ENCODE measurements around the gene ACADS.

Gene ACADS

DNA sequence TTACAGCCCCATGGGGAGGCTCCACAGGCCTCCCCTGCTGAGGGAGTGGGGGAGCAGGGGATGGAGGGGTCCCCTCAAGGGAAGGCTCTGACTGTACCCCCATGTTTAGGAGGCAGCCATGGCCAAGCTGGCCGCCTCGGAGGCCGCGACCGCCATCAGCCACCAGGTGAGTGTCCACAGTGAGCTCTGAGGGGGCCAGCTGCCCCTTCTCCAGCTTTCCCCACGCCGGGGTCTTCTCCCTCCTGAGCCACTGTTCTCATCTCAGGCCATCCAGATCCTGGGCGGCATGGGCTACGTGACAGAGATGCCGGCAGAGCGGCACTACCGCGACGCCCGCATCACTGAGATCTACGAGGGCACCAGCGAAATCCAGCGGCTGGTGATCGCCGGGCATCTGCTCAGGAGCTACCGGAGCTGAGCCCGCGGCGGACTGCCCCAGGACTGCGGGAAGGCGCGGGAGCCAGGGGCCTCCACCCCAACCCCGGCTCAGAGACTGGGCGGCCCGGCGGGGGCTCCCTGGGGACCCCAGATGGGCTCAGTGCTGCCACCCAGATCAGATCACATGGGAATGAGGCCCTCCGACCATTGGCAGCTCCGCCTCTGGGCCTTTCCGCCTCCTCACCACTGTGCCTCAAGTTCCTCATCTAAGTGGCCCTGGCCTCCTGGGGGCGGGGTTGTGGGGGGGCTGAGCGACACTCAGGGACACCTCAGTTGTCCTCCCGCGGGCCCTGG lies 13.6 kb downstream of the ACADS start:
- Histone ChIP-seq H4K8ac (ENCODE audit: low read depth, low read length) (no peak overlapping the region), H2BK5ac (ENCODE audit: low read depth, low read length, poor library complexity) (no peak overlapping the region), H3K9ac (ENCODE audit: low read length) (no peak overlapping the region), H2BK12ac (ENCODE audit: low read length) (no peak overlapping the region), H3K9me3 (ENCODE audit: insufficient read depth, low read depth, low read length) (no peaks in the 10 kb centered on the region), H3K18ac (ENCODE audit: low read length) (no peak overlapping the region), H2AFZ (ENCODE audit: insufficient read depth, low read length, poor library complexity) (no peak overlapping the region), H3K4me2 (ENCODE audit: low read length) (no peak overlapping the region), H3K4me1 (ENCODE audit: control insufficient read depth in 1 of 2, insufficient read depth in 2 of 2, low read length in 2 of 2) (no peaks in the 10 kb centered on the region), H3K23ac (ENCODE audit: low read length) (no peak overlapping the region), H2BK120ac (ENCODE audit: insufficient read depth, low read length, poor library complexity) (no peak overlapping the region), H3K14ac (ENCODE audit: low read length) (no peak overlapping the region), H3K36me3 (ENCODE audit: control insufficient read depth in 1 of 2, insufficient read depth in 2 of 2, low read length in 2 of 2) (peaks cover 4 to 6% of the 10 kb centered on the region in 2 experiments), H3K4ac (ENCODE audit: low read depth, low read length) (no peak overlapping the region), H2AK5ac (ENCODE audit: low read length) (no peak overlapping the region), H3K79me2 (ENCODE audit: control insufficient read depth, insufficient read depth, low read length, poor library complexity) (no peaks in the 10 kb centered on the region), H3K79me1 (ENCODE audit: low read length) (no peaks in the 10 kb centered on the region), H4K12ac (ENCODE audit: low read depth, low read length) (no peak overlapping the region), H3K27ac (ENCODE audit: low read depth, low read length) (no peak overlapping the region), H4K91ac (ENCODE audit: low read depth, low read length) (no peak overlapping the region), H3K27me3 (ENCODE audit: insufficient read depth, low read length) (no peaks in the 10 kb centered on the region), H3K4me3 (ENCODE audit: low read depth, low read length) (no peak overlapping the region)
- no CpG with 5 or more reads among the region's 38 CpGs for WGBS (ENCODE audit: extremely low coverage, insufficient coverage, insufficient read length)
- no peak for DNase-seq

- Histone ChIP-seq H2AK5ac (ENCODE audit: low read length) (no peak overlapping the region), H3K79me2 (ENCODE audit: control insufficient read depth, insufficient read depth, low read length, poor library complexity) (no peaks in the 10 kb centered on the region), H3K27ac (ENCODE audit: low read depth, low read length) (no peak overlapping the region), H3K18ac (ENCODE audit: low read length) (no peak overlapping the region), H4K8ac (ENCODE audit: low read depth, low read length) (no peak overlapping the region), H2BK120ac (ENCODE audit: insufficient read depth, low read length, poor library complexity) (no peak overlapping the region), H3K23ac (ENCODE audit: low read length) (no peak overlapping the region), H4K91ac (ENCODE audit: low read depth, low read length) (no peak overlapping the region), H3K14ac (ENCODE audit: low read length) (no peak overlapping the region), H4K12ac (ENCODE audit: low read depth, low read length) (no peak overlapping the region), H3K4me2 (ENCODE audit: low read length) (no peak overlapping the region), H3K9me3 (ENCODE audit: insufficient read depth, low read depth, low read length) (no peaks in the 10 kb centered on the region), H2BK12ac (ENCODE audit: low read length) (no peak overlapping the region), H3K4me1 (ENCODE audit: control insufficient read depth in 1 of 2, insufficient read depth in 2 of 2, low read length in 2 of 2) (no peaks in the 10 kb centered on the region), H3K27me3 (ENCODE audit: insufficient read depth, low read length) (no peaks in the 10 kb centered on the region), H3K79me1 (ENCODE audit: low read length) (no peaks in the 10 kb centered on the region), H3K36me3 (ENCODE audit: control insufficient read depth in 1 of 2, insufficient read depth in 2 of 2, low read length in 2 of 2) (peaks cover 4 to 6% of the 10 kb centered on the region in 2 experiments), H3K4ac (ENCODE audit: low read depth, low read length) (no peak overlapping the region), H3K9ac (ENCODE audit: low read length) (no peak overlapping the region), H3K4me3 (ENCODE audit: low read depth, low read length) (no peak overlapping the region), H2AFZ (ENCODE audit: insufficient read depth, low read length, poor library complexity) (no peak overlapping the region), H2BK5ac (ENCODE audit: low read depth, low read length, poor library complexity) (no peak overlapping the region)
- no CpG with 5 or more reads among the region's 16 CpGs for WGBS (ENCODE audit: extremely low coverage, insufficient coverage, insufficient read length)
- no peak for DNase-seq
Observed at GRCh38 chr12:120739821-120740613, 14.4 kb downstream of the ACADS start.

GRCh38 chr12:120740871-120741270 lies 15.2 kb downstream of the ACADS start:
- Histone ChIP-seq H3K4me1 (ENCODE audit: control insufficient read depth in 1 of 2, insufficient read depth in 2 of 2, low read length in 2 of 2) (no peaks in the 10 kb centered on the region), H3K14ac (ENCODE audit: low read length) (no peak overlapping the region), H3K9me3 (ENCODE audit: insufficient read depth, low read depth, low read length) (no peaks in the 10 kb centered on the region), H3K27me3 (ENCODE audit: insufficient read depth, low read length) (no peaks in the 10 kb centered on the region), H2BK120ac (ENCODE audit: insufficient read depth, low read length, poor library complexity) (no peak overlapping the region), H2BK12ac (ENCODE audit: low read length) (no peak overlapping the region), H3K4me3 (ENCODE audit: low read depth, low read length) (no peak overlapping the region), H3K79me2 (ENCODE audit: control insufficient read depth, insufficient read depth, low read length, poor library complexity) (no peaks in the 10 kb centered on the region), H2AK5ac (ENCODE audit: low read length) (no peak overlapping the region), H3K79me1 (ENCODE audit: low read length) (no peaks in the 10 kb centered on the region), H3K4me2 (ENCODE audit: low read length) (no peak overlapping the region), H2AFZ (ENCODE audit: insufficient read depth, low read length, poor library complexity) (no peak overlapping the region), H3K18ac (ENCODE audit: low read length) (no peak overlapping the region), H3K23ac (ENCODE audit: low read length) (no peak overlapping the region), H3K27ac (ENCODE audit: low read depth, low read length) (no peak overlapping the region), H4K8ac (ENCODE audit: low read depth, low read length) (no peak overlapping the region), H2BK5ac (ENCODE audit: low read depth, low read length, poor library complexity) (no peak overlapping the region), H4K91ac (ENCODE audit: low read depth, low read length) (no peak overlapping the region), H3K9ac (ENCODE audit: low read length) (no peak overlapping the region), H3K4ac (ENCODE audit: low read depth, low read length) (no peak overlapping the region), H3K36me3 (ENCODE audit: control insufficient read depth in 1 of 2, insufficient read depth in 2 of 2, low read length in 2 of 2) (peaks cover 4 to 6% of the 10 kb centered on the region in 2 experiments), H4K12ac (ENCODE audit: low read depth, low read length) (no peak overlapping the region)
- no peak for DNase-seq
- WGBS (ENCODE audit: extremely low coverage, insufficient coverage, insufficient read length), result no CpG with 5 or more reads among the region's 15 CpGs

- H3K27ac ChIP-seq (ENCODE audit: low read depth, low read length), result no peak overlapping the region
- H3K4me2 ChIP-seq (ENCODE audit: low read length), result no peak overlapping the region
- no peak overlapping the region for H4K8ac ChIP-seq (ENCODE audit: low read depth, low read length)
- H2BK5ac ChIP-seq (ENCODE audit: low read depth, low read length, poor library complexity), result no peak overlapping the region
- H4K91ac ChIP-seq (ENCODE audit: low read depth, low read length), result no peak overlapping the region
- H3K4ac ChIP-seq (ENCODE audit: low read depth, low read length), result no peak overlapping the region
- H3K79me2 ChIP-seq (ENCODE audit: control insufficient read depth, insufficient read depth, low read length, poor library complexity), result no peaks in the 10 kb centered on the region
- DNase-seq, result no peak
- H4K12ac ChIP-seq (ENCODE audit: low read depth, low read length), result no peak overlapping the region
- no peak overlapping the region for H2BK12ac ChIP-seq (ENCODE audit: low read length)
- no peaks in the 10 kb centered on the region for H3K9me3 ChIP-seq (ENCODE audit: insufficient read depth, low read depth, low read length)
- no peak overlapping the region for H3K14ac ChIP-seq (ENCODE audit: low read length)
- no CpG with 5 or more reads among the region's 33 CpGs for WGBS (ENCODE audit: extremely low coverage, insufficient coverage, insufficient read length)
- H3K4me3 ChIP-seq (ENCODE audit: low read depth, low read length), result no peak overlapping the region
- H3K27me3 ChIP-seq (ENCODE audit: insufficient read depth, low read length), result no peaks in the 10 kb centered on the region
- no peaks in the 10 kb centered on the region for H3K79me1 ChIP-seq (ENCODE audit: low read length)
- H3K36me3 ChIP-seq (ENCODE audit: control insufficient read depth in 1 of 2, insufficient read depth in 2 of 2, low read length in 2 of 2), result peaks cover 4 to 6% of the 10 kb centered on the region in 2 experiments
- no peaks in the 10 kb centered on the region for H3K4me1 ChIP-seq (ENCODE audit: control insufficient read depth in 1 of 2, insufficient read depth in 2 of 2, low read length in 2 of 2)
- H3K9ac ChIP-seq (ENCODE audit: low read length), result no peak overlapping the region
- no peak overlapping the region for H3K18ac ChIP-seq (ENCODE audit: low read length)
- no peak overlapping the region for H2BK120ac ChIP-seq (ENCODE audit: insufficient read depth, low read length, poor library complexity)
- H3K23ac ChIP-seq (ENCODE audit: low read length), result no peak overlapping the region
- H2AK5ac ChIP-seq (ENCODE audit: low read length), result no peak overlapping the region
- no peak overlapping the region for H2AFZ ChIP-seq (ENCODE audit: insufficient read depth, low read length, poor library complexity)
Observed at GRCh38 chr12:120741476-120742421, 16.1 kb downstream of the ACADS start.

Data from trophoblast cell (in vitro differentiated cells and primary cell).